KG1 (cell line): ENCODE measurements around the gene CYGB.

Experiments used
- DNase-seq: peaks from one replicate; lab custom pipeline; 2025; lab: John Stamatoyannopoulos, UW

CYGB gene

GRCh38 chr17:76537578-76538280 is at the start of gene CYGB:
Gene CYGB, minus strand, starts transcription at chr17:76537709. Its CDS starts 167 bp downstream, at chr17:76537542.
- no peak for DNase-seq

- no peak for DNase-seq
These were observed 49.4 kb upstream of the CYGB start for GRCh38 chr17:76586741-76587487.

- no peak for DNase-seq
These were observed 48.4 kb upstream of the CYGB start, which contains the start of gene ST6GALNAC2 for GRCh38 chr17:76585649-76586593. Gene ST6GALNAC2, minus strand, starts transcription at chr17:76585860. Its CDS starts 52 bp downstream, at chr17:76585808.

- no peak for DNase-seq
These were observed 47.6 kb upstream of the CYGB start for GRCh38 chr17:76585033-76585648.

- no peak for DNase-seq
These were observed 47.0 kb upstream of the CYGB start for GRCh38 chr17:76584427-76585032.

GRCh38 chr17:76582660-76583059 is 45.2 kb upstream of the CYGB start:
- no peak for DNase-seq

- DNase-seq, result no peak
These were observed 44.0 kb upstream of the CYGB start for GRCh38 chr17:76581515-76581914.

- peak; percentile 30 for DNase-seq
These were observed 41.8 kb upstream of the CYGB start for GRCh38 chr17:76579281-76579680.

GRCh38 chr17:76578376-76578775 is 40.9 kb upstream of the CYGB start:
- no peak for DNase-seq

- DNase-seq, result no peak
These were observed 40.4 kb upstream of the CYGB start for GRCh38 chr17:76577876-76578275.

GRCh38 chr17:76576189-76576588 is 38.7 kb upstream of the CYGB start:
- no peak for DNase-seq

- no peak for DNase-seq
These were observed 38.1 kb upstream of the CYGB start for GRCh38 chr17:76575570-76575969.

- no peak for DNase-seq
These were observed 36.7 kb upstream of the CYGB start for GRCh38 chr17:76574166-76574565.

- no peak for DNase-seq
These were observed 35.6 kb upstream of the CYGB start for GRCh38 chr17:76573096-76573495.

- DNase-seq, result no peak
These were observed 34.8 kb upstream of the CYGB start for GRCh38 chr17:76572201-76572910.

- no peak for DNase-seq
These were observed 33.5 kb upstream of the CYGB start for GRCh38 chr17:76570877-76571471.

- no peak for DNase-seq
These were observed 32.9 kb upstream of the CYGB start for GRCh38 chr17:76570457-76570856.

GRCh38 chr17:76569607-76570279 is 32.2 kb upstream of the CYGB start:
- no peak for DNase-seq

GRCh38 chr17:76568811-76569221 is 31.3 kb upstream of the CYGB start:
- DNase-seq, result no peak
